Measurements from ENCODE around the gene LRPAP1.

DNA sequence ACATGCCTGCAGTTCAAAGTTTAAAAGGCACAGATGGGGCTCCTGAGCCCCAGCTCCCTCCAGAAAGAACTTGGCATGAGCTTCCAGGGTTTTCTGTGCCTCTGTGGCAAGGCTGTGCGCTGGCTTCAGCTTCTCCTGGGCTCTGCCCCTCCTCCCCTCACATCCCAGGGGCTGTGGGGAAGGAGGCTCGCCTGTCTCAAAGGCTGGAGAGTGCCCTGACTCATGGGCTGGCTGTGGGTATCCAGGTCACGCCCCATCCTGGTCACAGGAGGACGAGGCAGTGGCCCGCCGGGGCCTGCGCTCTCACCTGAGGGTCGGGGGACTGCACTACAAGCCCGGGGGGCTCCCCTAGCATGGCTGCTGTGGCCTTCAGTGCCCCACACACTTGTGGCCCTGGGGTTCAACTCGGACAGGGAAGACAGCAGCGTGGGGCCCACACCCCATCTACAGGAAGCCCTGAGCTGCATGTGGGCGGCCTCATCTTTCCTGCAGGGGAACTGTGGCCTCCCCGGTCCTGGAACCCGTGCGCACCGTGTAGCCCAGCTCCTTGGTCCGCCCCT is 17.9 kb downstream of the LRPAP1 start:
- TF ChIP-seq, protein P1, sequence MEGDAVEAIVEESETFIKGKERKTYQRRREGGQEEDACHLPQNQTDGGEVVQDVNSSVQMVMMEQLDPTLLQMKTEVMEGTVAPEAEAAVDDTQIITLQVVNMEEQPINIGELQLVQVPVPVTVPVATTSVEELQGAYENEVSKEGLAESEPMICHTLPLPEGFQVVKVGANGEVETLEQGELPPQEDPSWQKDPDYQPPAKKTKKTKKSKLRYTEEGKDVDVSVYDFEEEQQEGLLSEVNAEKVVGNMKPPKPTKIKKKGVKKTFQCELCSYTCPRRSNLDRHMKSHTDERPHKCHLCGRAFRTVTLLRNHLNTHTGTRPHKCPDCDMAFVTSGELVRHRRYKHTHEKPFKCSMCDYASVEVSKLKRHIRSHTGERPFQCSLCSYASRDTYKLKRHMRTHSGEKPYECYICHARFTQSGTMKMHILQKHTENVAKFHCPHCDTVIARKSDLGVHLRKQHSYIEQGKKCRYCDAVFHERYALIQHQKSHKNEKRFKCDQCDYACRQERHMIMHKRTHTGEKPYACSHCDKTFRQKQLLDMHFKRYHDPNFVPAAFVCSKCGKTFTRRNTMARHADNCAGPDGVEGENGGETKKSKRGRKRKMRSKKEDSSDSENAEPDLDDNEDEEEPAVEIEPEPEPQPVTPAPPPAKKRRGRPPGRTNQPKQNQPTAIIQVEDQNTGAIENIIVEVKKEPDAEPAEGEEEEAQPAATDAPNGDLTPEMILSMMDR (conservative IDR thresholded peaks at IDR 0.05 in 1 of 2, IDR thresholded peaks at IDR 0.05 in 1 of 2; ENCODE audit: low read depth in 1 of 2, low read length in 2 of 2): no peak
- TF ChIP-seq EZH2 (IDR thresholded peaks at IDR 0.05; ENCODE audit: low read length, missing control alignments): no peak

Data from fibroblast of lung (primary cell).